Heart left ventricle (tissue), 13 donors: ENCODE measurements around the gene RPS5.

ENCODE experiments used
- POLR2A ChIP-seq, 2 donors: fragments of 450-650 bp; IDR thresholded peaks; one replicate each; pipeline ENCODE4 v1.6.1; 2017; ENCODE audit warnings: antibody characterized with exemption in 2 of 2, mild to moderate bottlenecking in 2 of 2, moderate library complexity in 2 of 2
- TF ChIP-seq, protein P1 (sequence below), 12 donors: fragments of 200-600 bp; sonication (generic) in 4 of 12; IDR thresholded peaks; one replicate each; pipeline versions ENCODE4 v1.5.0 to v1.8.0; 2018 to 2022; ENCODE audit warnings: antibody characterized with exemption in 12 of 12, mild to moderate bottlenecking in 5 of 12
- donor health status: ischemic (EF 13 %, LVEDD 7.1; RV severe dilation, severe dysfunction).
- donor health status: DM: no; HTN: yes; CAD: no.
- donor health status: DM: no; HTN: no; CAD: no.
- donor health status: ischemic (EF 25% LVEDD 6.9; RV normal size, moderate dysfunction).
- donor health status: ischemic (EF 25% LVEDD 5.7; RV mildly dilated, moderate dysfunction).
- donor health status: ischemic (EF 35%, LVEDD 5.7; RV mildly dilated, moderate dysfunction).
- donor health status: nonischemic (EF 11% LVEDD 7.7; RV severe dilation, severe dysfunction).
- donor health status: DM: yes; HTN: yes; CAD: no.
- donor health status: PGD.
- donor health status: ischemic (EF 29% LVEDD 5.4; RV normal size, mild dysfunction).
- donor health status: nonischemic (EF 23%, LVEDD 6.1; RV moderate dilation, normal function).

DNA sequence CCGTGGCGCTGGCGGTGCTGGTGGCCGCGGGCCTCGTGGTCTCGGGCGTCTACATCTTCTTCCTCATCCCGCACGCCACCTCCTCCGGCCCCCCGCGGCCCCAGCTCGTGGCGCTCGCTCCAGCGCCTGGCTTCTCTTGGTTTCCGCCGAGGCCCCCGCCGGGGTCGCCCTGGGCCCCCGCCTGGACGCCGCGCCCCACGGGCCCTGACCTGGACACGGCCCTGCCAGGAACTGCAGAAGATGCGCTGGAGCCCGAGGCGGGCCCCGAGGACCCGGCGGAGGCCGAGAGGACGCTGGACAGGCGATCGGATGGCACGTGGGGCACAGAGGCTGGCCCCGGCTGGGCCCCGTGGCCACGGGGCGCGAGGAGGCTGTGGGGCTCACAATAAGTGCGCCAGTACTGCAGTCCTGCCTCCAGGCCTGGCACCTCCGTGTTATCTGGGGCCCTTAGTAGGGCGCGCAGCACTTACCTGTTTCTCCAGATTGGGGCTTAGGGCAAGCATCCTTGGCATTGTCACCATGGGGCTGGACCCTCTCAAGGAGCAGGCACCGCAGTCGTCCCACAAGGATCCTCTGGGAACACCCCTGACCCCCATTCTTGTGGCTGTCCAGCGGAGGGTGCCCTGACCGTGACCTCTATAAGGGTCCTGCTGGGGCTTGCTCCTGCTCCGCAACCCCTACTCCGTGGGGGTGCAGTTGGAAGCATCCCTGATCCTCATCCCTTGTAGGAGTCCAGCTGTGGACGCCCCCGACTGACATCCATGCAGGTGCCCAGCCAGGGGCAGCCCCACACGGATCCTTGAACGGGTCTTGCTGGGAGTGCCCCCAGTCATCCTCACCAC is 9.8 kb downstream of the RPS5 start:
- TF ChIP-seq, protein P1, sequence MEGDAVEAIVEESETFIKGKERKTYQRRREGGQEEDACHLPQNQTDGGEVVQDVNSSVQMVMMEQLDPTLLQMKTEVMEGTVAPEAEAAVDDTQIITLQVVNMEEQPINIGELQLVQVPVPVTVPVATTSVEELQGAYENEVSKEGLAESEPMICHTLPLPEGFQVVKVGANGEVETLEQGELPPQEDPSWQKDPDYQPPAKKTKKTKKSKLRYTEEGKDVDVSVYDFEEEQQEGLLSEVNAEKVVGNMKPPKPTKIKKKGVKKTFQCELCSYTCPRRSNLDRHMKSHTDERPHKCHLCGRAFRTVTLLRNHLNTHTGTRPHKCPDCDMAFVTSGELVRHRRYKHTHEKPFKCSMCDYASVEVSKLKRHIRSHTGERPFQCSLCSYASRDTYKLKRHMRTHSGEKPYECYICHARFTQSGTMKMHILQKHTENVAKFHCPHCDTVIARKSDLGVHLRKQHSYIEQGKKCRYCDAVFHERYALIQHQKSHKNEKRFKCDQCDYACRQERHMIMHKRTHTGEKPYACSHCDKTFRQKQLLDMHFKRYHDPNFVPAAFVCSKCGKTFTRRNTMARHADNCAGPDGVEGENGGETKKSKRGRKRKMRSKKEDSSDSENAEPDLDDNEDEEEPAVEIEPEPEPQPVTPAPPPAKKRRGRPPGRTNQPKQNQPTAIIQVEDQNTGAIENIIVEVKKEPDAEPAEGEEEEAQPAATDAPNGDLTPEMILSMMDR (IDR thresholded peaks at IDR 0.05): no peak
- no peak for TF ChIP-seq POLR2A (IDR thresholded peaks at IDR 0.05)
